Kidney (tissue), 14 donors: ENCODE measurements around the gene AACS. TPM values are rescaled to one million over a fixed set of nuclear protein-coding genes. Genes with fewer than 3 reads are reported as not detected.

Experiments used
- DNase-seq, 5 donors: peaks; one replicate each; pipeline ENCODE4 v3.0.0-alpha.2; 2013 to 2020
- FAIRE-seq: peaks from 2 replicates; lab custom pipeline; 2012; peaks lifted over from hg19 to GRCh38; lab: Jason Lieb, UNC
- H3K27ac ChIP-seq, 2 donors: one replicate each; pipeline ENCODE4 v1.7.0; 2013; ENCODE audit warnings: low read depth in 2 of 2, low read length in 2 of 2, inconsistent platforms in 1 of 2
- H3K27me3 ChIP-seq: one replicate; pipeline ENCODE4 v1.7.1; 2013; ENCODE audit warnings: low read length, inconsistent platforms; ENCODE audit not compliant: control insufficient read depth, insufficient read depth
- H3K36me3 ChIP-seq, 3 donors: one replicate each; pipeline versions ENCODE4 v1.7.0 to v1.7.1; 2013; ENCODE audit warnings: low read length in 3 of 3, control low read depth in 1 of 3, inconsistent platforms in 1 of 3; ENCODE audit not compliant: insufficient read depth in 3 of 3, control insufficient read depth in 2 of 3
- H3K4me1 ChIP-seq, 3 donors: one replicate each; pipeline versions ENCODE4 v1.7.0 to v1.7.1; 2013; ENCODE audit warnings: low read length in 3 of 3, inconsistent platforms in 1 of 3, low read depth in 1 of 3; ENCODE audit not compliant: control insufficient read depth in 2 of 3, insufficient read depth in 2 of 3
- H3K4me3 ChIP-seq, 3 donors: one replicate each; pipeline versions ENCODE4 v1.7.0 to v1.8.1; 2013; ENCODE audit warnings: low read length in 3 of 3, control low read depth in 1 of 3, inconsistent platforms in 1 of 3
- H3K9ac ChIP-seq, 3 donors: one replicate each; pipeline versions ENCODE4 v1.7.0 to v1.7.1; 2013; ENCODE audit warnings: low read length in 3 of 3, control low read depth in 1 of 3, inconsistent platforms in 1 of 3
- H3K9me3 ChIP-seq, 3 donors: one replicate each; pipeline versions ENCODE4 v1.7.0 to v1.7.1; 2013; ENCODE audit warnings: low read length in 3 of 3, control low read depth in 1 of 3, inconsistent platforms in 1 of 3; ENCODE audit not compliant: control insufficient read depth in 2 of 3, insufficient read depth in 1 of 3
- intact Hi-C: fragments of 100-400 bp; cut with DNase I; formaldehyde crosslinking; loops from one replicate; pipeline ENCODE4 v1.11.1; 2022
- polyA plus RNA-seq: library from polyadenylated mRNA; stranded (reverse); fragments of 350-450 nt; fragmentation: Illumina TruSeq; extraction: RNeasy Lipid Tissue Mini Kit (QIAGEN cat#74804); gene quantifications from one replicate; pipeline ENCODE4 v1.2.3, GENCODE V29; 2014; ENCODE audit warnings: low read depth, low replicate concordance; ENCODE audit not compliant: insufficient read depth
- total RNA-seq: library from RNA; stranded (reverse); fragmentation: NEBNext Ultra II Directional; extraction: Animal tissue kit (Norgen Biotek cat#: 25700); gene quantifications from one replicate; pipeline ENCODE4 v1.2.1, GENCODE V29; 2021
- TF ChIP-seq, protein P1 (sequence below): IDR thresholded peaks from 3 replicates; pipeline ENCODE4 v1.5.1; 2012; ENCODE audit warnings: mild to moderate bottlenecking, moderate library complexity, borderline replicate concordance; ENCODE audit not compliant: insufficient read depth; ENCODE audit errors: extremely low read depth
- donor health status: control.
- donor health status: control.
- donor health status: control.
- donor health status: control.
- donor health status: control.
- donor health status: DM: yes; HTN: yes; CAD: no.
- donor health status: Normal renal cell carcinoma (clear cell type).

AACS gene
- total and polyA plus RNA-seq, 2 donors from 2014 or later, result 20.9 TPM

DNA sequence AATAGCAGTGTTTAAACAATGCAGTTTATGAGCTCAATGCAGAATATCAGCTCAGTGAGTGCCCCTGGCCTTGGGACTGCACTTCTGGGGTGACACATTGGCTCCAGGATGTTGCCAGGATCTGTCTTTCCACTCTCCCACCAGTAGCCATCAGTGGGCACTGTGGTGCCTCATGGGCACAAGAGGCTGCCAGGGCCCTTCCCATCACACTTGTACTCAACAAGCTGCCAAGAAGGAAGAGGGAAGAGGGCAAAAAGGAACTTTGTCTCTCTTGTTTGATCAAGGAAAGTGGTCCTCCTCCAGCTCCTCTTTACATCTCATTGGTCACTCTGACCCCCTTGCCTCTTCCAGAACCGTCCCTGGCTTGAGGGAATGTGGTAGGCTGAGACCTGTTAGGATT lies 115.9 kb downstream of the AACS start:
- Histone ChIP-seq H3K27me3 (peaks cover 7% of the 10 kb centered on the region), H3K4me1 (peaks cover 0 to 4% (median 0%) of the 10 kb centered on the region in 3 donors), H3K27ac (no peak overlapping the region), H3K4me3 (no peak overlapping the region), H3K36me3 (no peaks in the 10 kb centered on the region), H3K9me3 (no peaks in the 10 kb centered on the region), H3K9ac (no peak overlapping the region)
- TF ChIP-seq, protein P1, sequence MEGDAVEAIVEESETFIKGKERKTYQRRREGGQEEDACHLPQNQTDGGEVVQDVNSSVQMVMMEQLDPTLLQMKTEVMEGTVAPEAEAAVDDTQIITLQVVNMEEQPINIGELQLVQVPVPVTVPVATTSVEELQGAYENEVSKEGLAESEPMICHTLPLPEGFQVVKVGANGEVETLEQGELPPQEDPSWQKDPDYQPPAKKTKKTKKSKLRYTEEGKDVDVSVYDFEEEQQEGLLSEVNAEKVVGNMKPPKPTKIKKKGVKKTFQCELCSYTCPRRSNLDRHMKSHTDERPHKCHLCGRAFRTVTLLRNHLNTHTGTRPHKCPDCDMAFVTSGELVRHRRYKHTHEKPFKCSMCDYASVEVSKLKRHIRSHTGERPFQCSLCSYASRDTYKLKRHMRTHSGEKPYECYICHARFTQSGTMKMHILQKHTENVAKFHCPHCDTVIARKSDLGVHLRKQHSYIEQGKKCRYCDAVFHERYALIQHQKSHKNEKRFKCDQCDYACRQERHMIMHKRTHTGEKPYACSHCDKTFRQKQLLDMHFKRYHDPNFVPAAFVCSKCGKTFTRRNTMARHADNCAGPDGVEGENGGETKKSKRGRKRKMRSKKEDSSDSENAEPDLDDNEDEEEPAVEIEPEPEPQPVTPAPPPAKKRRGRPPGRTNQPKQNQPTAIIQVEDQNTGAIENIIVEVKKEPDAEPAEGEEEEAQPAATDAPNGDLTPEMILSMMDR, result no peak
- no peak for DNase-seq
- intact Hi-C loops, result no loop called here
- FAIRE-seq, result no peak

DNA sequence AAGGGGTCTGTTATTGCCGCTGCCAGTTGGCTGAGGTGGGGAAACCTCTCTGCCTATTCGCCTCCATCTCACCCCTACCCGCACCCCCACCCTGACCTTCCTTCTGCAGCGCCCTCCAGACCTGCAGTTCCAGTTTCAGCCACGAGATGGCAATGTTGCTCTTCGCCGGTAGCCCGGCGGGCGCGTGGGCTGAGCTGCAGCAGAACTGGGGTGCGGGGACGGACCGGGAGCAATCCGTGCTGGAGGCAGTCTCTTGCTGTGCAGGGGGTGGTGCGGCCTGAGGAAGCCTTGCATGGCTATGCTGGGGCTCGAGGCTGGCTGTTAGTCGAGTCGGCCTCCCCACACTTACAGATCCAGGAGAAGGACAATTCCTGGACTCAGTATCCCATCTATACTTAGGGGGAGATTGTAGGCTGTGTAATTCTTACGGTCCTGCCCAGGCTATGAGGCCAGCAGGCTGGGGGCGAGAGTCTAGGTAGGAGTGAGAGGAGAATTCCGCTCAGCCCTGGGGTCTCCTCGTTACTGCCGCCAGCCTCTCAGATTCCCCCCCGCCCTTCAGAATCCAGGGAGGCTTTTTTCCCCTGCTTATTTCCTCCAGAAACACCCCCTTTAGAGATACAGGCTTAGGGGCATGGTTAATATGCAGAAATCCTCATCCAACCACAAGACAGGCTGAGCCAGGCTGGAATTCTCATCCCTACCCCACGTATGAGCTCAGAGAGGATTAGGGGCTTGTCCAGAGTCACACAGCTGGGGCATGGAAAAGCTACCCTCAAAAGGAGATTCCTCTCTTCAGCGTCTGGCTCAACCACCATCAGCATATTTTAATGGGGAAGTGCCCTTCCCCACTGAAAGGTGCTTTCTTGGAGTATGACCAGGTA lies 118.2 kb downstream of the AACS start:
- no peaks in the 10 kb centered on the region for H3K36me3 ChIP-seq
- FAIRE-seq (no peak), DNase-seq (peak; percentile 81 to 89 (median 85))
- TF ChIP-seq, protein P1, result peak; percentile 99
- no peak overlapping the region for H3K27ac ChIP-seq
- intact Hi-C loops, result no loop called here
- H3K9ac ChIP-seq, result no peak overlapping the region
- H3K4me1 ChIP-seq, result peaks cover 0 to 15% (median 0%) of the 10 kb centered on the region in 3 donors
- H3K27me3 ChIP-seq, result peaks cover 11% of the 10 kb centered on the region
- no peaks in the 10 kb centered on the region for H3K9me3 ChIP-seq
- H3K4me3 ChIP-seq, result no peak overlapping the region

DNA sequence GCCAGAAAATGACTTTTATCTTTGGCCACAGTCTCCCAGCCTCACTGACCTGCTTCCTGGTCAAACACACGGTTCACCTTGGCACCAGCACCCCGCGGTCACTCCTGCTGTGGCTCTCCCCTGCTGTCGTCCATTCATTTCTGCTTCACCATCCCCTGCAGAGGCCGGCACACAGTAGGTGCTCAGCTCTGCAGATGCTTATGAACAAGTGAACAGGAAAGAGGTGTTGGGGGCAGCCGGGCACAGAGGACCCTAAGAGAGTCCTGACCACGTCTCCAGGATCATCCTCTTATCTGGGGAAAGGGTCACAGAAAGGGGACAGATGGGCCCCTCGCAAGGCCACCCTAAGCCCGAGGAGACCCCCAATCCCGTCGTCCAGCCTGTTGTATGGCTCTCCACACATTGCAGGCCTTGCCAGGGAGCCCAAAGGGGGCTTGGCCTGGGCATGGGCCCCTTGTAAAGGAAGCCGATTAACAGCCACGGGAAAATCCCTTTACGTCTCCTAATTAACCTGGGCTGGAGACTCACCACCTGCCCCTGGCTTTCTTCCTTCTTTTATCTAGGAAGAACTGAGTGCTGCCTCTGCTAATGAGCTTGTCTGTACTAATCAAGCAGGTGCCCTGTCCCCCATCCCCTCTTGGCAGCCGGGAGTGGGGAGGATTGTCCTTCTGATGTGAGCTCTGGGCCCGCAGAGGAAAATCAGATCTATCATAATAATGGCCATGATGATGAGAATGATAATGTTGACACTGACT lies 119.2 kb downstream of the AACS start:
- intact Hi-C loops, result no loop called here
- TF ChIP-seq, protein P1, result no peak
- Histone ChIP-seq H3K27me3 (peaks cover 19% of the 10 kb centered on the region), H3K9ac (no peak overlapping the region), H3K27ac (no peak overlapping the region), H3K4me1 (peaks cover 0 to 15% (median 0%) of the 10 kb centered on the region in 3 donors), H3K4me3 (no peak overlapping the region), H3K9me3 (no peaks in the 10 kb centered on the region), H3K36me3 (no peaks in the 10 kb centered on the region)
- FAIRE-seq, result no peak
- DNase-seq, result peak in 1 of 5 donors; percentile 48
